Tibial artery (tissue), 4 donors: ENCODE measurements around the gene SSR4.

Experiments
- DNase-seq, 2 donors: peaks; one replicate each; pipeline ENCODE4 v3.0.0-alpha.2; 2019
- H3K27ac ChIP-seq, 2 donors: fragments of 200-600 bp; sonication (generic) in 1 of 2; 1 replicate in 1 of 2; 2 replicates in 1 of 2; pipeline ENCODE4 v1.5.1; 2018 to 2019; ENCODE audit warnings: mild to moderate bottlenecking in 1 of 2
- H3K27me3 ChIP-seq, 2 donors: fragments of 200-600 bp; sonication (generic) in 1 of 2; one replicate each; pipeline versions ENCODE4 v1.5.1 to v1.6.0; 2016 to 2019
- H3K36me3 ChIP-seq, 3 donors: fragments of 200-600 bp; sonication (generic) in 2 of 3; one replicate each; pipeline ENCODE4 v1.5.1; 2016 to 2019; ENCODE audit warnings: mild to moderate bottlenecking in 2 of 3
- H3K4me1 ChIP-seq, 4 donors: fragments of 200-600 bp; sonication (generic) in 2 of 4; 1 replicate in 3 of 4; 2 replicates in 1 of 4; pipeline ENCODE4 v1.5.1; 2016 to 2019
- H3K4me3 ChIP-seq, 2 donors: fragments of 200-600 bp; sonication (generic) in 1 of 2; 1 replicate in 1 of 2; 2 replicates in 1 of 2; pipeline ENCODE4 v1.5.1; 2018 to 2019; ENCODE audit warnings: mild to moderate bottlenecking in 2 of 2
- H3K9me3 ChIP-seq, 3 donors: fragments of 200-600 bp; sonication (generic) in 1 of 3; one replicate each; pipeline ENCODE4 v1.5.1; 2016 to 2019
- CTCF ChIP-seq, 2 experiments: fragments of 200-600 bp in 1 of 2; fragments of 450-650 bp in 1 of 2; IDR thresholded peaks; one replicate each; pipeline ENCODE4 v1.5.1; 2017 to 2019; ENCODE audit warnings: antibody characterized with exemption in 2 of 2, mild to moderate bottlenecking in 1 of 2, moderate library complexity in 1 of 2
- intact Hi-C: fragments of 100-400 bp; cut with DNase I; formaldehyde crosslinking; loops from one replicate; pipeline ENCODE4 v1.15.0; 2023; ENCODE audit warnings: low total_unique reads

The SSR4 gene

GRCh38 chrX:153806999-153807575, 12.6 kb downstream of the SSR4 start:
- Histone ChIP-seq H3K27me3 (no peaks in the 10 kb centered on the region), H3K27ac (no peak overlapping the region), H3K9me3 (peaks cover 0 to 6% (median 0%) of the 10 kb centered on the region in 3 donors), H3K36me3 (peaks cover 0 to 8% (median 0%) of the 10 kb centered on the region in 3 donors), H3K4me1 (no peaks in the 10 kb centered on the region), H3K4me3 (no peak overlapping the region)
- intact Hi-C loops: no loop called here
- no peak for TF ChIP-seq CTCF (IDR thresholded peaks at IDR 0.05)
- DNase-seq: no peak

GRCh38 chrX:153807976-153808375, 13.5 kb downstream of the SSR4 start:
- Histone ChIP-seq H3K36me3 (peaks cover 0 to 8% (median 0%) of the 10 kb centered on the region in 3 donors), H3K4me1 (no peaks in the 10 kb centered on the region), H3K27me3 (no peaks in the 10 kb centered on the region), H3K27ac (no peak overlapping the region), H3K9me3 (peaks cover 0 to 6% (median 0%) of the 10 kb centered on the region in 3 donors), H3K4me3 (no peak overlapping the region)
- TF ChIP-seq CTCF (IDR thresholded peaks at IDR 0.05): no peak
- intact Hi-C loops: no loop called here
- DNase-seq: no peak

GRCh38 chrX:153812220-153812619, 17.8 kb downstream of the SSR4 start:
- Histone ChIP-seq H3K27ac (no peak overlapping the region), H3K9me3 (peaks cover 0 to 6% (median 0%) of the 10 kb centered on the region in 3 donors), H3K36me3 (no peaks in the 10 kb centered on the region), H3K4me1 (no peaks in the 10 kb centered on the region), H3K27me3 (no peaks in the 10 kb centered on the region), H3K4me3 (no peak overlapping the region)
- TF ChIP-seq CTCF (IDR thresholded peaks at IDR 0.05): no peak
- no peak for DNase-seq
- intact Hi-C loops: no loop called here

GRCh38 chrX:153813161-153813560, 18.7 kb downstream of the SSR4 start:
- intact Hi-C loops: no loop called here
- TF ChIP-seq CTCF (IDR thresholded peaks at IDR 0.05): no peak
- no peak overlapping the region for H3K4me3 ChIP-seq

GRCh38 chrX:153814591-153815315, 20.3 kb downstream of the SSR4 start:
- H3K27ac ChIP-seq: no peak overlapping the region
- no peak overlapping the region for H3K4me3 ChIP-seq
- no peaks in the 10 kb centered on the region for H3K27me3 ChIP-seq
- H3K9me3 ChIP-seq: peaks cover 0 to 6% (median 0%) of the 10 kb centered on the region in 3 donors
- DNase-seq: peak in 1 of 2 donors; percentile 10
- no peak for TF ChIP-seq CTCF (IDR thresholded peaks at IDR 0.05)
- intact Hi-C loops: no loop called here
- peaks cover 0 to 6% (median 2%) of the 10 kb centered on the region in 4 donors for H3K4me1 ChIP-seq
- no peaks in the 10 kb centered on the region for H3K36me3 ChIP-seq

More at GRCh38 chrX:153813161-153813560, 18.7 kb downstream of the SSR4 start:
- H3K27ac ChIP-seq: no peak overlapping the region
- no peaks in the 10 kb centered on the region for H3K27me3 ChIP-seq
- H3K4me1 ChIP-seq: no peaks in the 10 kb centered on the region
- H3K36me3 ChIP-seq: no peaks in the 10 kb centered on the region
- no peak for DNase-seq
- H3K9me3 ChIP-seq: peaks cover 0 to 6% (median 0%) of the 10 kb centered on the region in 3 donors
